IMR-90 (cell line): ENCODE results near the gene CRACR2B. TPM values are rescaled to one million over a fixed set of nuclear protein-coding genes. Genes with fewer than 3 reads are reported as not detected.

ENCODE experiments used
- ATAC-seq: fragments of 200-7000 bp; cut with Tn5 transposase; 2 replicates; pipeline ENCODE4 v1.9.1; 2020; ENCODE audit warnings: low read depth, mild to moderate bottlenecking, moderate library complexity
- BruUV-seq: library from RNA; stranded (reverse); fragments of 400-500 nt; replicated peaks from 2 replicates; lab custom pipeline; 2021; lab: Mats Ljungman, UMichigan
- CTCF ChIA-PET: fragments of 300-600 bp; formaldehyde crosslinking; extraction: SDS; loops from one replicate; lab custom pipeline; 2021; ENCODE audit warnings: antibody characterized with exemption; lab: Yijun Ruan, JAX
- POLR2A ChIA-PET: fragments of 300-600 bp; sonication (Branson Sonifier 250); formaldehyde crosslinking; loops from one replicate; lab custom pipeline; 2022; ENCODE audit warnings: antibody characterized with exemption; ENCODE audit not compliant: unreplicated experiment; lab: Charles Lee
- DNase-seq: peaks from one replicate; pipeline ENCODE4 v3.0.0; 2013
- H2AFZ ChIP-seq: replicated peaks from 2 replicates; pipeline ENCODE3; 2013; ENCODE audit warnings: low read length, mild to moderate bottlenecking; ENCODE audit not compliant: poor library complexity
- H2AK5ac ChIP-seq: 2 replicates; pipeline ENCODE4 v1.6.1; 2013; ENCODE audit warnings: low read depth, low read length, inconsistent platforms
- H2AK9ac ChIP-seq: replicated peaks from 2 replicates; pipeline ENCODE3; 2013; ENCODE audit warnings: mild to moderate bottlenecking, low read depth, low read length, moderate library complexity; ENCODE audit not compliant: poor library complexity
- H2BK120ac ChIP-seq: 2 replicates; pipeline ENCODE4 v1.6.1; 2013; ENCODE audit warnings: low read depth, low read length, inconsistent platforms
- H2BK15ac ChIP-seq: 3 replicates; pipeline ENCODE4 v1.6.1; 2013; ENCODE audit warnings: low read depth, low read length, inconsistent platforms
- H2BK20ac ChIP-seq: 2 replicates; pipeline ENCODE4 v1.6.1; 2013; ENCODE audit warnings: low read depth, mild to moderate bottlenecking, inconsistent platforms, low read length, moderate library complexity
- H2BK5ac ChIP-seq: 2 replicates; pipeline ENCODE4 v1.6.1; 2013; ENCODE audit warnings: mild to moderate bottlenecking, low read depth, low read length, inconsistent platforms; ENCODE audit not compliant: poor library complexity, severe bottlenecking
- H3K14ac ChIP-seq: replicated peaks from 2 replicates; pipeline ENCODE4 v1.6.1; 2013; ENCODE audit warnings: low read depth, low read length, inconsistent platforms
- H3K18ac ChIP-seq: 2 replicates; pipeline ENCODE4 v1.6.1; 2013; ENCODE audit warnings: low read depth, low read length, control low read depth
- H3K23ac ChIP-seq: 2 replicates; pipeline ENCODE4 v1.6.1; 2013; ENCODE audit warnings: low read depth, low read length, inconsistent platforms
- H3K27ac ChIP-seq: 2 replicates; pipeline ENCODE4 v1.5.1; 2013; ENCODE audit warnings: mild to moderate bottlenecking, control low read depth, low read length; ENCODE audit not compliant: insufficient read depth
- H3K27me3 ChIP-seq: 2 replicates; pipeline ENCODE4 v1.6.1; 2013; ENCODE audit warnings: low read length; ENCODE audit not compliant: control insufficient read depth, insufficient read depth
- H3K36me3 ChIP-seq: 2 replicates; pipeline ENCODE4 v1.6.1; 2013; ENCODE audit warnings: low read length, mixed read lengths; ENCODE audit not compliant: control insufficient read depth, insufficient read depth
- H3K4ac ChIP-seq: 2 replicates; pipeline ENCODE4 v1.6.1; 2013; ENCODE audit warnings: low read depth, low read length, inconsistent platforms
- H3K4me1 ChIP-seq: 2 replicates; pipeline ENCODE4 v1.6.1; 2013; ENCODE audit warnings: low read length, mixed read lengths; ENCODE audit not compliant: control insufficient read depth, insufficient read depth
- H3K4me2 ChIP-seq: 2 replicates; pipeline ENCODE4 v1.6.1; 2013; ENCODE audit warnings: low read depth, mild to moderate bottlenecking, control low read depth, low read length, moderate library complexity
- H3K4me3 ChIP-seq: 2 replicates; pipeline ENCODE4 v1.5.1; 2013; ENCODE audit warnings: low read depth, mild to moderate bottlenecking, control low read depth, low read length, moderate library complexity; ENCODE audit not compliant: insufficient read depth
- H3K56ac ChIP-seq: 2 replicates; pipeline ENCODE4 v1.6.1; 2013; ENCODE audit warnings: low read length, inconsistent platforms; ENCODE audit not compliant: insufficient read depth; ENCODE audit errors: extremely low read depth
- H3K79me1 ChIP-seq, 2 experiments: 2 replicates each; pipeline ENCODE4 v1.6.1; 2013; ENCODE audit warnings: low read length in 2 of 2, inconsistent platforms in 1 of 2, low read depth in 1 of 2
- H3K9ac ChIP-seq: 2 replicates; pipeline ENCODE4 v1.6.1; 2013; ENCODE audit warnings: low read depth, low read length, control low read depth
- H3K9me1 ChIP-seq: 2 replicates; pipeline ENCODE4 v1.6.1; 2013; ENCODE audit warnings: low read length, inconsistent platforms; ENCODE audit not compliant: insufficient read depth
- H3K9me3 ChIP-seq: 2 replicates; pipeline ENCODE4 v1.6.1; 2013; ENCODE audit warnings: low read length; ENCODE audit not compliant: control insufficient read depth, insufficient read depth
- H4K20me1 ChIP-seq: 2 replicates; pipeline ENCODE4 v1.6.1; 2013; ENCODE audit warnings: low read length, inconsistent platforms; ENCODE audit not compliant: insufficient read depth
- H4K5ac ChIP-seq: 2 replicates; pipeline ENCODE4 v1.6.1; 2013; ENCODE audit warnings: mild to moderate bottlenecking, low read depth, low read length, control low read depth
- H4K8ac ChIP-seq, 2 experiments: 2 replicates each; pipeline ENCODE4 v1.6.1; 2013; ENCODE audit warnings: low read depth in 2 of 2, low read length in 2 of 2, control low read depth in 1 of 2, inconsistent platforms in 1 of 2
- H4K91ac ChIP-seq: 2 replicates; pipeline ENCODE4 v1.6.1; 2013; ENCODE audit warnings: low read depth, low read length, inconsistent platforms; ENCODE audit not compliant: insufficient read depth
- RAD21 ChIP-seq: IDR thresholded peaks from 2 replicates; pipeline ENCODE4 v1.6.1; 2012; ENCODE audit warnings: low read length, improper control_type of control experiment
- WGBS, 2 experiments: methylation state at CpG; one replicate each; pipeline versions ENCODE4 v1.1.5 to v1.1.7; 2013; ENCODE audit warnings: missing lambda C conversion rate in 2 of 2; ENCODE audit not compliant: insufficient read length in 1 of 2; ENCODE audit errors: extremely low coverage in 2 of 2; 5-methylcytosine and 5-hydroxymethylcytosine counted together
- dilution Hi-C: fragments of 300-500 bp; cut with HindIII; formaldehyde crosslinking; loops from one replicate; pipeline ENCODE4 v1.14.3; 2018; ENCODE audit warnings: low sequenced_read_pairs; ENCODE audit not compliant: unreplicated experiment
- in situ Hi-C: fragments of 300-500 bp; cut with MboI; formaldehyde crosslinking; loops from 3 replicates; pipeline ENCODE4 v1.14.3; 2019; ENCODE audit warnings: low sequenced_read_pairs, inconsistent platforms, mixed read lengths
- intact Hi-C: fragments of 100-400 bp; cut with micrococcal nuclease; formaldehyde crosslinking; loops from 2 replicates; pipeline ENCODE4 v1.10.0; 2022
- polyA plus RNA-seq, 3 experiments: library from polyadenylated mRNA; depleted of rRNA; stranded (reverse); fragments of >200 nt; gene quantifications; 2 replicates each; pipeline ENCODE4 v1.2.3, GENCODE V29; 2012; ENCODE audit warnings: low replicate concordance in 1 of 3
- total RNA-seq: library from RNA; depleted of rRNA; stranded (reverse); fragments of >200 nt; gene quantifications from 2 replicates; pipeline ENCODE4 v1.2.3, GENCODE V29; 2012

The CRACR2B gene
- total and polyA plus RNA-seq, 2 of the 4 experiments (the other 2 are of a cell fraction), result 0.54 to 2.5 TPM

DNA sequence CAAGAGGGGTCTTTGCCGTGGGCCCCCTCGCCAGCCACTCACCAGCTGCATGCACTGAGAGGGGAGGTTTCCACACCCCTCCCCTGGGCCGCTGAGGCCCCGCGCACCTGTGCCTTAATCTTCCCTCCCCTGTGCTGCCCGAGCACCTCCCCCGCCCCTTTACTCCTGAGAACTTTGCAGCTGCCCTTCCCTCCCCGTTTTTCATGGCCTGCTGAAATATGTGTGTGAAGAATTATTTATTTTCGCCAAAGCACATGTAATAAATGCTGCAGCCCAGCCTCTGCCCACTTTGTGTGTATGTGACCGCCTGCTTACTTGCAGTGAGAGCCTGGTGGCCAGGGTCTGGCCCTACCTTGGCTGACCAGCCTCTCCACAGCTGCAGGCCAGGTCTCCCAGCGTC lies 2.8 kb upstream of the CRACR2B start:
- ATAC-seq (no peak), DNase-seq (no peak)
- no peak overlapping the region for H3K56ac ChIP-seq
- H3K9me3 ChIP-seq, result no peaks in the 10 kb centered on the region
- H3K4me1 ChIP-seq, result peaks cover 26% of the 10 kb centered on the region
- H2BK120ac ChIP-seq, result no peak overlapping the region
- H2BK20ac ChIP-seq, result no peak overlapping the region
- no peak overlapping the region for H4K5ac ChIP-seq
- H3K27ac ChIP-seq, result no peak overlapping the region
- 84% methylated on average over 2 of the region's 11 CpGs; no CpG with 5 or more reads in 1 of the 2 experiments for WGBS, 2 experiments
- H3K14ac ChIP-seq, result no peak overlapping the region
- no peak overlapping the region for H2BK15ac ChIP-seq
- TF ChIP-seq RAD21, result no peak
- ChIA-PET POLR2A (interaction anchor here (0.6 kb wide), 1 partner anchor 10 kb away, joined by 3 read pairs; no protein-coding TSS in a partner anchor), CTCF (no interaction called here)
- peaks cover 6% of the 10 kb centered on the region; the same call in 1 of the 2 replicates for H3K27me3 ChIP-seq
- H4K20me1 ChIP-seq, result peaks cover 40% of the 10 kb centered on the region
- H3K36me3 ChIP-seq, result peaks cover 30% of the 10 kb centered on the region
- dilution Hi-C loops (no loop called here), in situ Hi-C loops (no loop called here), intact Hi-C loops (no loop called here)
- H4K8ac ChIP-seq, result no peak overlapping the region
- H2AFZ ChIP-seq, result no peak overlapping the region
- H3K9ac ChIP-seq, result no peak overlapping the region
- H4K91ac ChIP-seq, result no peak overlapping the region
- H3K23ac ChIP-seq, result no peak overlapping the region
- no TSS peak for BruUV-seq
- no peak overlapping the region for H2AK9ac ChIP-seq
- H2BK5ac ChIP-seq, result no peak overlapping the region
- H3K79me1 ChIP-seq, result peaks cover 19 to 28% of the 10 kb centered on the region in 2 experiments
- peaks cover 13% of the 10 kb centered on the region for H3K9me1 ChIP-seq
- no peak overlapping the region for H3K18ac ChIP-seq
- no peak overlapping the region for H3K4ac ChIP-seq
- H2AK5ac ChIP-seq, result no peak overlapping the region
- no peak overlapping the region for H3K4me2 ChIP-seq
- no peak overlapping the region for H3K4me3 ChIP-seq
